Caco-2 (cell line): ENCODE measurements around the gene TFPT. TPM values are rescaled to one million over a fixed set of nuclear protein-coding genes. Genes with fewer than 3 reads are reported as not detected.

Source experiments
- BruUV-seq: library from RNA; stranded (reverse); fragments of 400-500 nt; replicated peaks from 2 replicates; lab custom pipeline; 2021; lab: Mats Ljungman, UMichigan
- CTCF ChIA-PET: fragments of 300-600 bp; sonication (Branson Sonifier 250); formaldehyde crosslinking; loops from one replicate; lab custom pipeline; 2022; ENCODE audit warnings: antibody characterized with exemption; lab: Charles Lee
- POLR2A ChIA-PET: fragments of 300-600 bp; sonication (Branson Sonifier 250); formaldehyde crosslinking; loops from one replicate; lab custom pipeline; 2022; ENCODE audit warnings: antibody characterized with exemption; lab: Charles Lee
- DNase-seq, 2 experiments: peaks; one replicate each; pipeline versions ENCODE4 v3.0.0 to v3.0.0-alpha.2; 2020 to 2022
- H3K27me3 ChIP-seq: replicated peaks from 2 replicates; pipeline ENCODE4 v1.6.0; 2011; ENCODE audit warnings: low read length; ENCODE audit not compliant: control insufficient read depth, insufficient read depth
- H3K36me3 ChIP-seq: 2 replicates; pipeline ENCODE4 v1.5.1; 2011; ENCODE audit warnings: low read length; ENCODE audit not compliant: control insufficient read depth, insufficient read depth
- H3K4me1 ChIP-seq: fragments of 250-450 bp; sonication (Bioruptor Pico); 2 replicates; pipeline ENCODE4 v1.5.1; 2020; ENCODE audit warnings: mild to moderate bottlenecking
- H3K4me3 ChIP-seq: 2 replicates; pipeline ENCODE4 v1.5.1; 2011; ENCODE audit warnings: low read depth, mild to moderate bottlenecking, control low read depth, low read length
- H3K9me3 ChIP-seq: fragments of 250-450 bp; sonication (Bioruptor Pico); 2 replicates; pipeline ENCODE4 v1.5.1; 2020; ENCODE audit warnings: mild to moderate bottlenecking, moderate library complexity
- H3K27ac Mint-ChIP-seq: one replicate; pipeline ENCODE4 v1.8.0; 2022; ENCODE audit warnings: mixed read lengths; ENCODE audit not compliant: unreplicated experiment
- H3K27me3 Mint-ChIP-seq: one replicate; pipeline ENCODE4 v1.8.0; 2022; ENCODE audit warnings: mixed read lengths; ENCODE audit not compliant: insufficient read depth, unreplicated experiment
- H3K36me3 Mint-ChIP-seq: one replicate; pipeline ENCODE4 v1.8.0; 2022; ENCODE audit warnings: mild to moderate bottlenecking, mixed read lengths; ENCODE audit not compliant: insufficient read depth, unreplicated experiment
- H3K4me1 Mint-ChIP-seq: one replicate; pipeline ENCODE4 v1.8.0; 2022; ENCODE audit warnings: low read depth, mixed read lengths; ENCODE audit not compliant: unreplicated experiment
- H3K4me3 Mint-ChIP-seq: one replicate; pipeline ENCODE4 v1.8.0; 2022; ENCODE audit warnings: mild to moderate bottlenecking, moderate library complexity, mixed read lengths; ENCODE audit not compliant: unreplicated experiment
- H3K9me3 Mint-ChIP-seq: one replicate; pipeline ENCODE4 v1.8.0; 2022; ENCODE audit warnings: mixed read lengths; ENCODE audit not compliant: unreplicated experiment
- intact Hi-C: fragments of 100-400 bp; cut with micrococcal nuclease; formaldehyde crosslinking; loops from one replicate; pipeline ENCODE4 v1.10.0; 2022; ENCODE audit not compliant: unreplicated experiment
- total RNA-seq: library from RNA; stranded (reverse); gene quantifications from 2 replicates; pipeline ENCODE4 v1.2.3, GENCODE V29; 2022
- TF ChIP-seq, protein P1 (sequence below), 2 experiments: fragments of 200-600 bp in 1 of 2; IDR thresholded peaks; 1 replicate in 1 of 2; 2 replicates in 1 of 2; pipeline versions ENCODE4 v1.5.1 to v1.8.0; 2011 to 2022; ENCODE audit warnings: antibody characterized with exemption in 1 of 2, control low read depth in 1 of 2, inconsistent platforms in 1 of 2, low read depth in 1 of 2, low read length in 1 of 2, mild to moderate bottlenecking in 1 of 2, moderate library complexity in 1 of 2; ENCODE audit not compliant: insufficient read depth in 1 of 2, severe bottlenecking in 1 of 2, unreplicated experiment in 1 of 2

The TFPT gene
- total RNA-seq, 1 experiment from 2014 or later: 23.0 TPM

DNA sequence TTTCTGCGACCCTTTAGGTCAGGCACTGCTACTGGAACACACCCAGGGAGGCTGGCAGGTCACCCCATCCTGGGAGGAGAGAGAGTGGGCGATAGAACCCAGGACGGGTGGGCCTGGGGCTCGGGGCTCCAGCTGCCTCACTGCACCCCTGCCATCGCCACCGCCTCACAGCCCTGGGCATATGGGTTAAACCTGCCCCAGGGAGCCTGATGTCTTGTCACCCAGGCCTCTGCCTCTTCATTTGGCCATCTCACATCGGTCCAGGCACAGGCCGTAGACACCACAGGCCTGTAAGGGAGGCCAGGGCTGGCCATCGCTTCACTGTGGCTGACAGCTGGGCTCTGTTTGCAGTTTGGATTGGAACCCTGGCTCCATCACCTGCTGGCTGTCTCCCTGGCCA, 10.3 kb upstream of the TFPT start:
- H3K36me3 Mint-ChIP-seq: peaks cover 48% of the 10 kb centered on the region
- no peaks in the 10 kb centered on the region for H3K27me3 Mint-ChIP-seq
- ChIA-PET CTCF (no interaction called here), POLR2A (no interaction called here)
- no TSS peak for BruUV-seq
- Histone ChIP-seq H3K9me3 (no peaks in the 10 kb centered on the region), H3K4me1 (no peaks in the 10 kb centered on the region), H3K27me3 (no peaks in the 10 kb centered on the region), H3K36me3 (peaks cover 3% of the 10 kb centered on the region; the same call in 1 of the 2 replicates), H3K4me3 (no peak overlapping the region)
- DNase-seq: no peak
- no peaks in the 10 kb centered on the region for H3K4me1 Mint-ChIP-seq
- no peaks in the 10 kb centered on the region for H3K9me3 Mint-ChIP-seq
- no peak overlapping the region for H3K27ac Mint-ChIP-seq
- no peak overlapping the region for H3K4me3 Mint-ChIP-seq
- TF ChIP-seq, protein P1, sequence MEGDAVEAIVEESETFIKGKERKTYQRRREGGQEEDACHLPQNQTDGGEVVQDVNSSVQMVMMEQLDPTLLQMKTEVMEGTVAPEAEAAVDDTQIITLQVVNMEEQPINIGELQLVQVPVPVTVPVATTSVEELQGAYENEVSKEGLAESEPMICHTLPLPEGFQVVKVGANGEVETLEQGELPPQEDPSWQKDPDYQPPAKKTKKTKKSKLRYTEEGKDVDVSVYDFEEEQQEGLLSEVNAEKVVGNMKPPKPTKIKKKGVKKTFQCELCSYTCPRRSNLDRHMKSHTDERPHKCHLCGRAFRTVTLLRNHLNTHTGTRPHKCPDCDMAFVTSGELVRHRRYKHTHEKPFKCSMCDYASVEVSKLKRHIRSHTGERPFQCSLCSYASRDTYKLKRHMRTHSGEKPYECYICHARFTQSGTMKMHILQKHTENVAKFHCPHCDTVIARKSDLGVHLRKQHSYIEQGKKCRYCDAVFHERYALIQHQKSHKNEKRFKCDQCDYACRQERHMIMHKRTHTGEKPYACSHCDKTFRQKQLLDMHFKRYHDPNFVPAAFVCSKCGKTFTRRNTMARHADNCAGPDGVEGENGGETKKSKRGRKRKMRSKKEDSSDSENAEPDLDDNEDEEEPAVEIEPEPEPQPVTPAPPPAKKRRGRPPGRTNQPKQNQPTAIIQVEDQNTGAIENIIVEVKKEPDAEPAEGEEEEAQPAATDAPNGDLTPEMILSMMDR (IDR thresholded peaks at IDR 0.05; ENCODE audit: insufficient read depth in 1 of 2, low read depth in 1 of 2, low read length in 1 of 2, severe bottlenecking in 1 of 2, unreplicated experiment in 1 of 2): no peak
- intact Hi-C loops: no loop called here

DNA sequence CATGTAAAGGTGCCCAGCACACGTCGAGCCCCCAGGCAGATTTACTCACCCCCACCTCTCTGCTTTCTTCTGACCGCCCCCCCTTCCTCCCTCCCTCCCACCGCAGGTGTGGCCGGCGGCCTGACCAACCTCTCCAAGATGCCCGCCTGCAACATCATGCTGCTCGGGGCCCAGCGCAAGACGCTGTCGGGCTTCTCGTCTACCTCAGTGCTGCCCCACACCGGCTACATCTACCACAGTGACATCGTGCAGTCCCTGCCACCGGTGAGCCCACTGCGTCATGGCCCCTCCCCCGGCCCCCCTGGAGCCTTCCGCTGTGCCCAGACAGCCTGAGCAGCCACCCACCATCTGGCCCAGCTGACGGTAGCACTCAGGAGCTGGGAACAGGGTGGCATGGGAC, 8.9 kb upstream of the TFPT start:
- no TSS peak for BruUV-seq
- H3K27ac Mint-ChIP-seq: no peak overlapping the region
- TF ChIP-seq, protein P1 (IDR thresholded peaks at IDR 0.05; ENCODE audit: insufficient read depth in 1 of 2, low read depth in 1 of 2, low read length in 1 of 2, severe bottlenecking in 1 of 2, unreplicated experiment in 1 of 2): no peak
- no peaks in the 10 kb centered on the region for H3K4me1 ChIP-seq
- H3K4me3 Mint-ChIP-seq: no peak overlapping the region
- no peak overlapping the region for H3K4me3 ChIP-seq
- no peaks in the 10 kb centered on the region for H3K9me3 ChIP-seq
- no peaks in the 10 kb centered on the region for H3K27me3 Mint-ChIP-seq
- DNase-seq: no peak
- H3K27me3 ChIP-seq: no peaks in the 10 kb centered on the region
- ChIA-PET POLR2A (interaction anchor here (1.9 kb wide), 1 partner anchor 13 kb away, joined by 6 read pairs; the partner anchor contains the start of gene CNOT3), CTCF (no interaction called here)
- intact Hi-C loops: no loop called here
- no peaks in the 10 kb centered on the region for H3K9me3 Mint-ChIP-seq
- peaks cover 61% of the 10 kb centered on the region for H3K36me3 Mint-ChIP-seq
- peaks cover 4% of the 10 kb centered on the region; the same call in 1 of the 2 replicates for H3K36me3 ChIP-seq
- H3K4me1 Mint-ChIP-seq: no peaks in the 10 kb centered on the region

DNA sequence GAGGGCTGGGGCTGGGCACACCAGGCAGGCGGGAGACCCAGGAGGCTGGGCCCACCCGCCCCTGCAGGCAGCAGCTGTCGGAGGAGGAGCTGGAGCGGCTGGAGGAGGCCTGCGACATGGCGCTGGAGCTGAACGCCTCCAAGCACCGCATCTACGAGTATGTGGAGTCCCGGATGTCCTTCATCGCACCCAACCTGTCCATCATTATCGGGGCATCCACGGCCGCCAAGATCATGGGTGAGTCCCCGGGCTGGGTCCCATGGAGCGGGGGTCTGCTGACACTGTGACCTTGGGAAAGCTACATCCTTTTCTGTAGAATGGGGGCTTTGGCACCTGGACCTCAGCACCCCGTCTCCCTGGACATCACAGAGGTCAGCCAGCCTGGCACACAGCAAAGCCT, 8.2 kb upstream of the TFPT start:
- no peak overlapping the region for H3K27ac Mint-ChIP-seq
- intact Hi-C loops: no loop called here
- H3K4me1 Mint-ChIP-seq: no peaks in the 10 kb centered on the region
- no peak overlapping the region for H3K4me3 ChIP-seq
- H3K27me3 Mint-ChIP-seq: no peaks in the 10 kb centered on the region
- H3K36me3 ChIP-seq: peaks cover 4% of the 10 kb centered on the region; the same call in 1 of the 2 replicates
- no peak for DNase-seq
- TF ChIP-seq, protein P1 (IDR thresholded peaks at IDR 0.05; ENCODE audit: insufficient read depth in 1 of 2, low read depth in 1 of 2, low read length in 1 of 2, severe bottlenecking in 1 of 2, unreplicated experiment in 1 of 2): no peak
- H3K4me1 ChIP-seq: no peaks in the 10 kb centered on the region
- H3K27me3 ChIP-seq: no peaks in the 10 kb centered on the region
- H3K4me3 Mint-ChIP-seq: no peak overlapping the region
- CTCF ChIA-PET: no interaction called here
- H3K9me3 Mint-ChIP-seq: no peaks in the 10 kb centered on the region
- H3K36me3 Mint-ChIP-seq: peaks cover 62% of the 10 kb centered on the region
- H3K9me3 ChIP-seq: no peaks in the 10 kb centered on the region
- BruUV-seq: no TSS peak
- POLR2A ChIA-PET: interaction anchor here (1.9 kb wide), 1 partner anchor 13 kb away, joined by 6 read pairs; the partner anchor contains the start of gene CNOT3
